HG02642 (cell line): ENCODE data around the gene TRIM8.

Experiments
- ATAC-seq: cut with Tn5 transposase; IDR thresholded peaks from one replicate; pipeline ENCODE4 v1.9.1; 2021; ENCODE audit warnings: mild to moderate bottlenecking; ENCODE audit not compliant: unreplicated experiment, poor library complexity

TRIM8 gene

GRCh38 chr10:102614888-102615287 is 29.4 kb upstream of the TRIM8 start:
- no peak for ATAC-seq

DNA sequence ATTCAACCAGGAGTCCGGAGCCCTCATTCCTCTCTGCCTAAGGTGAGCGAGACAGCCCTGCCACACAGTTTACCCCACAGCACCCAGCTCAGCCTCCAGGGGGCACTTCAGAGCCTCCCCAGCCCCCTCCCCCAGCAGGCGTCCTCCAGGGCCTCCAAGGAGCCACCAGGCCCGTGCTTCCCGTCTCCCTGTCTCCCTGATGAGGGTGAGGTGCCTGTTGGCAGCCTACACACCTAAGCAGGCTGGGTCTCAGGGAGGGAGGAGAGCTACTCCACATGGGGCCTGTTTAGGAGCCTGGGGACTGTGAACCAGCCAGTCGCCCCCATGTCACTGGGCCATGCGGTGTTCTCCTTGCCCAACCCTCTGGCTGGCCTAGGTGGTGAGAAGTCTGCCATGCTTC is 28.9 kb upstream of the TRIM8 start:
- no peak for ATAC-seq

DNA sequence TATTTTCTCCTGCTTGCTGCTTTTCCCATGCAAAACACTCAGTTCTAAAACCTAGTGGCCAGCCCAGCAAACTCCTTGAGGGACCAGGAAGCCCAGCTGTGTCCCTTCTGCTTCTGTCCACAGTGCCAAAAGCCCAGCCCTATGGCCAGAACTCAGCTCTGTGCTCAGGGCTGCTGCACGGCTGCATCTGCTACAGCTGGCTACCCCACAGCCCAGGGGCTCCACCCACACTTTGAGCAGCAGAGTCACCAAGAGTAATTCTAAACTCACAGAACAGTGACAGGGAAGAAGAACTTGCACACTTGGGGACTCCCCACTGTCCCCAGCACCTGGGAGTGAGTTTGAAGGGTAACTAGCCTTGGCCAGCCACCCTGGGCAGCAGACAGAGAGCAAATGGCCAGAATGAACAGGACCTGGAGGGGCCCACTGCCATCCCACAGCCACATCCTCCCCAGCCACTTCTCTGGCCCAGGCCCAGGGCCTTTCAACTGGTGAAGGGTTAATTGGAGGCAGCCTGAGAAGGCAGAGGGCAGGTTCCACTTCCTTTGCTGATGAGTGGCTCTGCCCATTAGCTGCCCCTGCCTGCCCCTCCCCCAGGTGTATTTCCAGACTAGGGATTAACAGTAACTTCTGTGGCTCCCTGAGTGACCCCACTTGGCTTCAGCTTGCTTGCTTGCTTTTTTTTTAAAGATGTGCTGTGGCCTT is 28.1 kb upstream of the TRIM8 start:
- ATAC-seq: peak; percentile 44

DNA sequence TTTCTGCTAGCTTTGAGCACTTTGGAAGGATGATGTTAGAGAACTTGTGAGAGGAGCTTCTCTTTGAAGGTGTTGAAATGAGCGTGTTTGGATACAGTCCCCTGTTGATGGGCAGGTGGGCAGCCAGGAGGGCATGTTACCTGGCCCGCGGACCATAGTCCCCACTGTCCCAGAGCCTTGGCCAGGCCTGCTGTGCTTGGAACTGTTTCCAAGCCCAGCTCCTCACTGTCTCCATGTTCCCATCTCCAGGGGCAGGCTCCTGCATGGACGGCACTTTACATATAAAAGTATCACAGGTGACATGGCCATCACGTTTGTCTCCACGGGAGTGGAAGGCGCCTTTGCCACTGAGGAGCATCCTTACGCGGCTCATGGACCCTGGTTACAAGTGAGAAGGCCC is 27.2 kb upstream of the TRIM8 start:
- ATAC-seq: no peak

DNA sequence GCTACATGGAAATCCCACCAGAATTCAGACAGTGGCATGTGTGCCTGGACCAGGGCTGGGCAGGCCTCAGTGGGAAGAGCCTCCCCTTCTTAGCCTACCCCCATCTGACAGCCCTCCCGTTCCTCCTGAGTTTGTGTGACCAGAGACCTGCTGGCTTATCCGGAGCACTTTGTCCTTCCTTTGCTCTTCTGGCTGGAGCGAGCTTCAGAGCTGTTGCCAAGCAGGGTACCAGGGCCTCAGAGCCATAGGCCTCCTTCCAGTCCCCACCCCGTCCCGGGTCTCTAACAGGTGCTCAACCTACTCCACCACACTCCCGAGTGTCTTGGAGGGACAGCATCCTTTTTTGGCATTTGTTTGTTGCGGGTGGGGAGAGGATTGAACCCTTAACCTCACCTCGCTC is 26.5 kb upstream of the TRIM8 start:
- no peak for ATAC-seq

DNA sequence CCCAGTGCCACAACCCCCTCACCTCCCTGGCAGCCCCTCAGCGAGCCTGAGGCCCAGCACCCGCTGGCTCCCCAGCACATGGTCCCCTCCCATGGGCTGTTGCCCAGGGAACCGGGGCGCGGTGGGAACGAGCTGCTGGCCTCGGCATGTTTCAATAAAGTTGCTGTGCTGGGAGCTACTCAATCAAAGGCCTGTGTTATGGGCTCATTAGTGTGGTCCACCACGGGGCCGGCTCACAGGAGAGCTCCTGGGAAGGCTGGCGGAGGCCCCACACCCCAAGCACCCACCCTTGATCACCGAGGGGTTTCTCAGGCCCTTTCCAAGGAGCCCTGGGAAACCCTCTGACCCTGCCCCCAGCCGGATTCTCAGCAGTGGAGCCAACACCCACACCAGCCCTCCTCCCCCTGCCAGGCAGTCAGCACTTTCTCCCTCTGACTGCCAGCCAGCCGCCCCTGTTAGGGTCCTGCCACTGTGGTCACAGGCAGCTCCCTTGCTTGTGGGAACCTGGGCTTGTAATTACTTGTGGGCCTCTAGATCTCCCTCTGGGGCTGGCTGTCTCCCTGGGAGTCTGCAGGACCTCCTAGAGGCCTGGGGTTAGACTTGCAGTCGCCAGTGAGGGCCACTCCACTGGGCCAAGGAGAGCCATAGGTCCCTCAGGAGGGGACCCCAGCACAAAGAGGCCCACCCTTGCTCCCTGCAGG is 24.8 kb upstream of the TRIM8 start:
- ATAC-seq: no peak

DNA sequence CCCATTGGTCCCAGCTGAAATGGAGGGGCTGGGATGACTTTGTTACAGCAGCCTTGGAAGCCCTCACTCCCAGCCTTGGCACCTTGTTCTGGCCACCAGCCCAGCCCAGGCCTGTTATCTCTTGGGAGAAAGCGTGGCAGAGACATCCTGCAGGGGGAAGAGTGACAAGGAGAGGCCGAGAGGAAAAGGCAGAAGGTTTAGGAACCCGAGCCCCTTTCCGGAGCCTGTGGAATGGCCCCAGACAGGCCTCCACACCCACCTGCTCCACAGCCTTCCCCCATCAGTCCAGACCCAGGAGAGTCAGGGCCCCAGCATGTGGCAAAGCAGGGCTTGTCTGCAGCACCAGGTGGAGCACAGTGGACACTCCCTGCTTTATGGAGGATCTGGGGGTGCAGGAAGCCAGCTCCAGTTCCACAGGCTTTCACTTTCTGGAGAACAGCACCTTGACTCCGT is 24.1 kb upstream of the TRIM8 start:
- no peak for ATAC-seq

DNA sequence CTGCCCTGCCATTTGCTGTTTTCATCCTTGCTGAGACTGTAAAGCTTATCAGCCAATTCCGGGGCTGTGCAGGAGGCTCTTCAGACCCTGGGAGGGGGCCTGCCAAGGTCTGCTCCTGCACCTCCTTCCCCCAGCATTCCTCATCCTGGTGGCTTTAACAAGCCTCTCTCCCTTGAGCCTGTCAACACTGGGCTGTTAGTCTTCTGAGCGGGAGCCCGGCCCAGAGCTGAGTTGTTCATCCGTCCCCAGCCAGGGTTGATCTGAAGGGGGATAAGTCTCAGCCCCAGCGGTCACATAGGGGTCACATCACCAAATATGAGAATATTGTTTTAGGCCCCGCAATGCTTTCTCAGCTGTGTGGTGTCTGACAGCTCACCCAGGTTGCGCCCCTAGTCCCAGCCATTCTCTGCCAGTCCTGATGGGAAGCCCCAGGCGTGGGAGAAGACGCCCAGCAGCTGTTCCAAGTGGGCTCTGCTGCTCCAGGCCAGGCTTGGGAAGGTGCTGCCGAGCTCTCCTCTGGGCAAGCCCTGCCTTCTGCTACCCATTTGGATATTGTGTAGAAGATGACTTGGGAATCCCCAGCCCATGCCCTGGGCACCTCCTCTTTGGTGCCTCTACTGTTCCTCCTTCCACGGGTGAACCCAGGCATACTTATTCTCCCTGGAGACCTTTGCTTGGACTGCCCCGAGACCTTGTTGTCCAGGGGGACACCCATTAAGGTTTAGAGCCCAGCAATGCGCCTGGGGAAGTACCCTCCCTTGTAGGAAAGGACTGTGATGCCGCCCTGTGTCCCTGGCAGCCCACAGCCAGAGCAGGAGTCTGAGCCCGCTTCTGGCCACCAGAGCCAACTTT is 23.5 kb upstream of the TRIM8 start:
- ATAC-seq: no peak

- no peak for ATAC-seq
These were observed 22.6 kb upstream of the TRIM8 start for GRCh38 chr10:102621443-102622325.

GRCh38 chr10:102624094-102624493 is 20.2 kb upstream of the TRIM8 start:
- no peak for ATAC-seq

GRCh38 chr10:102624751-102625645 is 19.3 kb upstream of the TRIM8 start:
- ATAC-seq: no peak

GRCh38 chr10:102626026-102626685 is 18.1 kb upstream of the TRIM8 start:
- no peak for ATAC-seq

- no peak for ATAC-seq
These were observed 17.0 kb upstream of the TRIM8 start for GRCh38 chr10:102627291-102627735.

DNA sequence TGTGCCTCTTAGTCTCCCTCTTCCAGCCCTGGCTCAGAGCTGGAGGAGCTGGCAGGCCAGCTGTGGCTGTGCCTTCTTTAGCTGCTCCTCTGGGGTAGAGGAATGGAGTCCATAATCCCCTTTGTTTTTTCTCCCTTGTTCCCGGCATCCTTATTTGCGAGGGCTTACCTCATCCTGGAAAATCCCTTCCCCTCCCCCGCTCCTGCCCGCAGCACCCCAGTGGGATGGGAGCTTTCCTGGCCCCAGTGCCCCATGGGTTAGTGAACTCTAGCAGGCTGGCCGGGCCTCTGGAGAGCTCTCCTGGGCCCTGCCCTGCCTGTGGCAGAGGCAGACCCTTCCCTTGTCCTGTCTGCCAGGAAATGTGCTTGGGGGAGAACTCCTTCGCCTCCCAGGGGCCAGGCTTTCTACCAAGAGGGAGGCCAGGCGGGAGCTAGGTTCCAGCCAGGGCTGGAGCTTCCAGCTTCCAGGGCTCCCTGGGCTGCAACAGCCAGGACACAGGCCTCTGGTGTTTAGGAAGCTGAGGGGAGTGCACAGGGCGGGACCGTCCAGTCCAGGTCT is 16.5 kb upstream of the TRIM8 start:
- ATAC-seq: no peak

DNA sequence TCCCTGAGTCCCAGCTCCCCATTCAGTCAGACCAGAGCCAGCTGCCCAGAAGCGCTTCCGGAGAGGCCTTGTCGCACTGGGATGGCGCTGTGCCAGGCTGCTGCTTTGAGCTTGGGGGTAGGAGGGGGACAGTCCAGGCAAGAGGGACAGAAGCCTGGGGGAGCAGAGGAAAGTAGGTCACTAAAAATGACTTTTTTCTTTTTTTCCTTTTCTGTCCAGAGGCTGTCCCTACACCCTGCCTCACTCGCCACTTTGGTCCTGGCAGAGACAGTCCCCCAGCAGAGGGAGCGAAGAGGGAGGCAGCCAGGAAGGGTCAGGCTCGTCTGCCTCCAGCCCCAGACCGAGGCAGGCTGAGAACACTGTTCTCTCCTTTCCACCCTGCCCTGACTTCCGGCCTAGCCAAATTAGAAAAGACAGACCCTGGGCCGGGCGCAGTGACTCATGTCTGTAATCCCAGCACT is 15.8 kb upstream of the TRIM8 start:
- no peak for ATAC-seq

DNA sequence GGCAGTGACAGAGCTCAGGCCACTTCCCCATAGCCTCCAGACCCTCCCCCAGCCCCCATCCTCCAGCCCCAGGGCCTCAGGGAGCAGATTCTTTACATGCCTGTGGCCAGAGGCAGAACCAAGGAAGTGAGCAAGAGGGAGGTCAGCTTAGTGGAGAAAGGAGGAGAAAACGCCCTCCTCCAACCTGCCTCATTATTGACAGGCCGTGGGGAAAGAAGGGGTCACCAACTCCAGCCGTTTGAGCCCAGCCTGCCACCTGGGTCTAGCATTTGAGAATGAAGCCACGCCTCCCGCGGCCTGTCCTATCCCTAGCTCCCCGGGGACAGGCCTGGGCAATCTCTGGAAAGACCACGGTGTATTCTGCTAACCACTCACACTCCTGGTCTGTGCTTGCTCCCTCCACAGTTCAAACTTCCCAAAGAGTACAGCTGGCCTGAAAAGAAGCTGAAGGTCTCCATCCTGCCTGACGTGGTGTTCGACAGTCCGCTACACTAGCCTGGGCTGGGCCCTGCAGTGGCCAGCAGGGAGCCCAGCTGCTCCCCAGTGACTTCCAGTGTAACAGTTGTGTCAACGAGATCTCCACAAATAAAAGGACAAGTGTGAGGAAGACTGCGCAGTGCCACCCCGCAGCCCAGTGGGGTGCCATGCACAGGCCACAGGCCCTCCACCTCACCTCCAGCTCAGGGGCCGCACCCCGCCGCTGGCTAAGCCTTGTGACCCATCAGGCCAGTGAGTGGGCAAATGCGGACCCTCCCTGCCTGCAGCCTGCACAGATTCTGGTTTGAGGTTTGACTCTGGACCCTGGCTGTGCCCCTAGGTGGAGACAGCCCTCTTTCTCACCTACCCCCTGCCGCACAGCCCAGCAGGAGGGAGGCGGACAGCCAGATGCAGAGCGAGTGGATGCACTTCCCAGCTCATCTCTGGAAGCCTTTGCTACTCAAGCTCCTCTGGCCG is 14.3 kb upstream of the TRIM8 start:
- ATAC-seq: no peak

DNA sequence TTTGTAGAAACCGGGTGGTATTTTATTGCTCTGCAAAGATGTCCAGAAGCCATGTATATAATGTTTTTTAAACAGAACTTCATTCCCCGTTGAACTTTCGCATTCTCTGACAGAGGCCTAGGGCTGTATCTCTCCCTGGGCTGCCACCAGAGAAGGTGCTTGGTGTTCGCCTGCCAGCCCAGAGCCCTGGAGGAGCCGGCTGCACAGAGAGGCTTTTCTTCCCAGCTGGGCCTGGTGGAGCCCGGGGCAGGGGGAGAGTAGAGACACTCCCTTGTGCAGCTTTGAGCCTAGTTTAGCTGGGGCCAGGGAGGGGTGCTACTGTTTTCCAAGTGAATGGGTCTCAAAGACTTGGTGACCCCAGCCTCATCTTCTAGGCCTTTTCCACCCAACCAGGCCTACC is 13.6 kb upstream of the TRIM8 start:
- ATAC-seq: no peak
